Left renal pelvis (tissue), 4 donors: ENCODE data around the gene ERC1. TPM values are rescaled to one million over a fixed set of nuclear protein-coding genes. Genes with fewer than 3 reads are reported as not detected.
"Not testable (repeated sequence)": the region's sequence is repeated elsewhere in the genome, so short reads cannot be mapped to it uniquely, and the experiment has no call there.

Experiments
- DNase-seq, 4 donors: peaks; one replicate each; pipeline ENCODE4 v3.0.0-alpha.2; 2013; ENCODE audit warnings: low read depth in 4 of 4, low spot score in 3 of 4
- polyA plus RNA-seq, 4 donors: library from polyadenylated mRNA; unstranded; fragments of 120-200 nt; gene quantifications; one replicate each; pipeline ENCODE4 v1.2.1, GENCODE V29; 2013; ENCODE audit not compliant: insufficient read length in 4 of 4

Gene ERC1
- polyA plus RNA-seq, 4 donors, result 30.1 to 42.4 (median 37.8) TPM

GRCh38 chr12:1065629-1066028, 74.6 kb downstream of the ERC1 start:
- no peak for DNase-seq

DNA sequence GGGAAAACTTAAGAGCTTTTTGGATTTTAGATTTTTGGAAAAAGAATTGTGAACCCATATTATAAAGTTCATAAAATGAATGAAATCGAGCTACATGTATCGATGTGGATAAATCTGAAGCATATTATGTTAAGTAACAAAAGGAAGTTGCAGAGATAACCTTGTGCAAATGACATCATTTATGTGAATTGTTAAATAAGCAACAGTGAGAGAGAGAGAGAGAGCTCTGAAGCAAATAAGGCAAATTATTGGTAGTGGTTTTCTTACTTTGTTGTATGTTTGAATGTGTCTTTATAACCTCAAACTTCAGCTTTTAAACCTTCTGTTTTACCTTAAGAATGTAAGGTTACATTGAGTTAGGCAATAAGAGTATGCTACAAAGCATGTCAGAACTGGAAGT, 78.8 kb downstream of the ERC1 start:
- DNase-seq, result no peak

- DNase-seq, result no peak
Measured at GRCh38 chr12:1071182-1071581, 80.2 kb downstream of the ERC1 start.

- DNase-seq, result no peak
Measured at GRCh38 chr12:1073652-1074051, 82.6 kb downstream of the ERC1 start.

GRCh38 chr12:1077036-1077803, 86.2 kb downstream of the ERC1 start:
- DNase-seq, result no peak

DNA sequence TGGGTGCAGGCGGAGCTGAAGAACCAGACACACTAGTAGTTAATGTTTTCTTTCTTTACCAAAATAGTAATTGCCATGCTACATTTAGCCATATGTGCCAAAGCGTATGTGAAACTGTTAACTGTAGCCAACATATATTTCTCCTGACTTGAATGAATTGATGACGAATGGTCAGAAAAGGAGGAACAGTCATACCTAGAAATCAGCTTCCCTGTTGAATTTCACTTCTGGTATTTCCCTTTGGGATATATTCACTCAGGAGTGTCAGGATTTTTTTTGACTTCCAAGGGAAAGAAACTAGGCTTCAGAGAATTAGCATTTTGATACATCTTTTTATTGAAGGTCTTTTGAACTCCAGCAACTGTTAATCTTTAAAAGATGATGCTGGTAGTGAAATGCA, 87.0 kb downstream of the ERC1 start:
- DNase-seq, result no peak

- DNase-seq, result no peak
Measured at GRCh38 chr12:1080520-1081223, 89.6 kb downstream of the ERC1 start.

DNA sequence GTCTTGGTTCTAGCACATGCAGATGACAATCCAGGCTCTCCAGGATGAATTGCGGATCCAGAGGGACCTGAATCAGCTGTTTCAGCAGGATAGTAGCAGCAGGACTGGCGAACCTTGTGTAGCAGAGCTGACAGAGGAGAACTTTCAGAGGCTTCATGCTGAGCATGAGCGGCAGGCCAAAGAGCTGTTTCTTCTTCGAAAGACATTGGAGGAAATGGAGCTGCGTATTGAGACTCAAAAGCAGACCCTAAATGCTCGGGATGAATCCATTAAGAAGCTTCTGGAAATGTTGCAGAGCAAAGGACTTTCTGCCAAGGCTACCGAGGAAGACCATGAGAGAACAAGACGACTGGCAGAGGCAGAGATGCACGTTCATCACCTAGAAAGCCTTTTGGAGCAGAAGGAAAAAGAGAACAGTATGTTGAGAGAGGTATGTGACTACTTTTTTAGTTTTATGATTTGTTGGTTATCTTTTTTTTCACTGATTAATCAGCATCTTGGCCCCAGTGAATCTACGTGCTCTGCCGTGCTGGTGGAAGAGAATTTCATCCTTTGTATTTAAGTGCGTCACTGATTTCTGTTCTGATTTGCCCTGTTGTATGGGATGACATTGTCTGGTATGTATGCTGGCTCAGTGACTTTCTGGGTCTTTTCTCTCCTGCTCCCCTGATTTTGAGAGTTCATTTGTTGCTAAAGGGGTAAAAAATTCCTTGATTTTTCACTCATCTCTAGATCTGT, 92.3 kb downstream of the ERC1 start:
- DNase-seq, result no peak

- peak in 2 of 4 donors; percentile 8 to 22 for DNase-seq
Measured at GRCh38 chr12:1083889-1084262, 92.9 kb downstream of the ERC1 start.

DNA sequence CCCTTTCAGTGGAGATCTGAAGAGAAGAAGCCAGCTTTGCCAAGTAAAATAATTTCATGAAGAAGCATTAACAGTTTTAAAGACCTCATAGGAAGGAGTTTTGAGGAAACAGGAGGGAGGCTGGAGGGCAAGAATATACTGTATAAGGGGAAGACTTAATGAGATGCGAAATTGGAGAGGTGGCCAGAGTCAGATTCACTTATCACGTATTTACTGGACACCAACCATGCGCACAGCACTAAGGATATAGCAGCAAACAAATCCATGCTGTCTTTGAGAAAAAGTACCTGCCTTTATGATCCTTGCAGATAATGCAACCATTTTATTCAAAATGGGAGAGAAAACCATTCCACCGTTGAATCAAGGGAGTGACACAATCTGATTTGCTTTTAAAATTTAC, 100.3 kb downstream of the ERC1 start:
- no peak for DNase-seq

GRCh38 chr12:1093166-1093751, 102.2 kb downstream of the ERC1 start:
- peak; percentile 29 to 34 (median 32) for DNase-seq

DNA sequence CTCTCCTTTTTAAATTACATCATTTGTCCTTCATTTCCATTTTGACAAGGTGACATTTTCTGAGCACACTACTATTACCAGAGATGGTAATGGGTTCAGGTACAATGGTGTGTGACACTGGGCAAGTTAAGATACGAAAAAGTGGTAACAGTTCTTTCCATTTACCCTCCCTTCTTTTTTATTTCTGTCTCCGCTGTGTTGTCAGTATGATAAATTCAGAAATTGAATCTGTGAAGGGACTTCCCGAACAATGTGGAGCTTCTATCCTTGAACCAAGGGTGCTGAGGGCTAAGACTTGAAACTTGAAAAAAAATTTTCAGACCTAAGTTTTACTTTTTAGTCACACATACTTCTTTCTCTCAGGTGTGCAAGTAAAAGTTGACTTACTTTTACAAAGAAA, 103.7 kb downstream of the ERC1 start:
- no peak for DNase-seq

- no peak for DNase-seq
Measured at GRCh38 chr12:1099158-1099557, 108.1 kb downstream of the ERC1 start.

- not testable (repeated sequence) for DNase-seq
Measured at GRCh38 chr12:1099618-1100017, 108.6 kb downstream of the ERC1 start.

DNA sequence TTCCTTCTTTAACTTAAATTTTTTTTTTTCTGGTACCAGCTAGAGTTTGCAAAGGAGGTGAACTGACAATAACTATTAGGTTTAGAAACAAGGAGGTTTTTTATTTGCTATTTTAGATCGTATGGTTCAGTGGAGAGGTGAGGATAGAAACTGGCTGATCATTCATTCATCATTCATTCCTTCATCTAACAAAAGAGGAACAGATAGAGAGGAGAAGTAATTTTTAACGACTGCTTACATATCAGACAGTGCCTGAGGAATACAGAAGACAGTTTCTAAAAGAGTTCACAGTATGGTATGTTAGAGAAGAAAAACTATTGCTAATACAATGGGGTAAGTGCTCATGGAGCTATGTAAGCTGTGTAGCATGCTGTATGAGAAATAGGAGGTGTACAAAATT, 111.1 kb downstream of the ERC1 start:
- no peak for DNase-seq

DNA sequence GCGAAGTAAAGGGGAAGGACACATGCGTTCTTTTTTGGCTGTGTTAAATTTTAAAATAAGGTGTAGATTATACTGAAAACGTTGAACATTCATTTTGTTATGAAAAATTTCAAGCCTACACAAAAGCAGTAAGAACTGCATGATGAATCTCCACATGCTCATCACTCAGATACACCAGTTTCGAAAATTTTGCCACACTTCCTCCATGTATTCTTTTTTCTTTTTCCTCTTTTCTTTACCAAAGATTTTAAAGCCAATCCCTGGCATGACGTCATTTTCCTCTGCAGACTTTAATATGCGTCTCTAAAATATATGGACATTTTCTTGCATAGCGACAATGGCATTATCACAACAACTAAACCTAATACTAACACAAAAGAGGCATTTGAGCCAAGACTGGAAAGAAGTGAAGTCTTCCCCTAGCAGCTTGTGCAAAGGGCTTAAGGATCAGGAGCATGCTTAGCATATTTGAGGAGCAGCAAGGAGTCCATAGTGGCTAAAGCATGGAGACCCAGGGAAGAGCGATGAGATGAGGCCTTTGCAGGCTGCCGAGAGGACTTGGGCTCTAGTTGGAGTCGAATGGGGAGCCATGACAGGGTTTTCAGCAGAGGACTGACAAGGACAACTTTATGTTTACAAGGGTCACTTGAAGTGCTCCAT, 111.9 kb downstream of the ERC1 start:
- no peak for DNase-seq

DNA sequence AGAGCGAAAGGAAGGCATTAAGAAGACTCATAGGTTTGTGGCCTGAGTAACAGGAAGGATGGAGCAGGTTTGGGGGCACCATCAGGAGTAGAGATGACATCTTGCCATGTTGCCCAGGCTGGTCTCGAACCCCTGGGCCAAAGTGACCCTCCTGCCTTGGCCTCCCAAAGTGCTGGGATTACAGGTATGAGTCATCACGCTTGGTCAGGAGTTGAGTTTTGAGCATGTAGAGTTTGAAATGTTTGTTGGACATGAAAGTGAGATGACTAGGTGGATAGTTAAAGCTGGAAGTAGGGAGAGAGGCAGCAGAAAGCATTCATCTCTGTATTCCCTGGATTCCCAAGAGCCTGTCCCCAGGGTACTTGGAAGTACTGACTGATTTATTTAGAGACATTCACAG, 112.6 kb downstream of the ERC1 start:
- no peak for DNase-seq

DNA sequence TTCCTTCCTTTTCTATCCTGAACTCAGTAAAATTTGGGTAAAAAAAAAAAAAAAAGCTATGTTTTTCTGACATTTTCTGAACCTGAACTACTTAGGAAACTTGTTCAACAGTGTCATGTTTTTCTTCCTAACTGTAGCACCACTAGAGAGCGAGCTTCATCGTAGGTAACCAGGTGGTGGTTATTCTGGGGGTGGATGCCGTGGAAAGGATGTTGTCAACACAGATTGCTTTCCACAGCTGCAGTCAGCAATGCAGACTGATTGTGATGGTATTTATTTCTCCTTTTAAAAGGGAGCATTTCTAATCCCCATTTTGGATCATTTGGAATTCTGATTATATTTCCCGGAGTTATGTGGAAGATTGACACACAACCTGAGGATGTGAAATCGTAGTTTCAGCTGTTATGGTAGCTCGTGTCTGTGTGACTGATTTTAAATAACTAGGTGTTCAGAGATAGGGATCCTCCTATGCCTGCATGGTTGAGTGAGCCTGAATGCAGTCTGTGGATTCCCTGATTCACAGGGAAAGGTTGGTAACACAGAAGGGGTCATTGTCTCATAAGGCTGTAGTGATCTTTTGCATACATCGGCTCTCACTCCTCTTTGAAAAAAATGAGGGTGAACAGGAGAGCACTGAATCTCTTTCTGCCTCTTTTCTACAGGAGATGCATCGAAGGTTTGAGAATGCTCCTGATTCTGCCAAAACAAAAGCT, 113.2 kb downstream of the ERC1 start:
- DNase-seq, result no peak

- no peak for DNase-seq
Measured at GRCh38 chr12:1107669-1108068, 116.6 kb downstream of the ERC1 start.

DNA sequence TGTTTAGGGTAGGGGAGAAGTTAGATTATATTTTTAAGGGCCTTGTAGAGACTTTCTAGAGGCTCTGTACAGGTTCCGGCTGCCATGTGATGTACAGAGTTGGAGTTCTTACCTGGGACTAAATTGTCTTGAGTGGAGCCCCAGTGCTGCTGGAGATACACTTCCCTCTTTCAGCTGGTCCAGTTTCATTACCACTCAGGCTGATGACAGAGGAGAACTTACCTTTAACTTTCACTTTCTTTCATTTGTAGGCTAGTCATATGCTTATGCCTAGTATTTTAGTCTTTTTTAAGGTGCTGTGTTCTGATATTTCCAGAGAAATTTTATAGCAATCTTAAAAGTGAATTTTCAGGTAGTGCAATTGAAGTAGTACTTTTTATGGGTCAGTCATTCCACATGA, 117.3 kb downstream of the ERC1 start:
- no peak for DNase-seq
